OCI-LY1 (cell line): ENCODE measurements around the gene IDE.

ENCODE experiments used
- EZH2 ChIP-seq: fragments of 200-600 bp; sonication (generic), shearing (Covaris generic); IDR thresholded peaks from 2 replicates; pipeline ENCODE4 v1.8.0; 2017; ENCODE audit warnings: borderline replicate concordance, mixed run types, mild to moderate bottlenecking, antibody characterized with exemption, low read length, moderate library complexity, mixed read lengths
- TF ChIP-seq, protein P1 (sequence below): fragments of 200-600 bp; sonication (generic), shearing (Covaris generic); IDR thresholded peaks from 2 replicates; pipeline ENCODE4 v1.5.1; 2017; ENCODE audit warnings: mild to moderate bottlenecking, antibody characterized with exemption, low read length, moderate library complexity, mixed read lengths

DNA sequence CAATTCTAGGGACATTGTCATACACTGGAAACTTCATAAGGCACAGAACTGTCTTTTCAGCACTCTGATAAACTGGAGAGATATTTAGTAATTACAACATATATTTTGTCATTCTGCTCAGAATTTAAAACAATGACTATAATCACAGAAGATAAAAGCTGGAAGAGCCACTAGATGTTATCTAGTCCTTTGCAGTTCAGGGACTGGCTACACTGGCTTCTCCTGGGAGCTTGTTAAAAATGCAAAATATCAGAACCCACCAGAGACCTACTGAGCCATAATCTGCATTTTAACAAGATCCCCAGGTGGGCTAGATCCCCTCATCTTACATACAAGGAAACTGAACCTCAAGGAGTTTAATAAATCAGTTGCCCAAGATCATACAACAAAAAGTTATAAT lies 32.3 kb downstream of the IDE start:
- TF ChIP-seq, protein P1, sequence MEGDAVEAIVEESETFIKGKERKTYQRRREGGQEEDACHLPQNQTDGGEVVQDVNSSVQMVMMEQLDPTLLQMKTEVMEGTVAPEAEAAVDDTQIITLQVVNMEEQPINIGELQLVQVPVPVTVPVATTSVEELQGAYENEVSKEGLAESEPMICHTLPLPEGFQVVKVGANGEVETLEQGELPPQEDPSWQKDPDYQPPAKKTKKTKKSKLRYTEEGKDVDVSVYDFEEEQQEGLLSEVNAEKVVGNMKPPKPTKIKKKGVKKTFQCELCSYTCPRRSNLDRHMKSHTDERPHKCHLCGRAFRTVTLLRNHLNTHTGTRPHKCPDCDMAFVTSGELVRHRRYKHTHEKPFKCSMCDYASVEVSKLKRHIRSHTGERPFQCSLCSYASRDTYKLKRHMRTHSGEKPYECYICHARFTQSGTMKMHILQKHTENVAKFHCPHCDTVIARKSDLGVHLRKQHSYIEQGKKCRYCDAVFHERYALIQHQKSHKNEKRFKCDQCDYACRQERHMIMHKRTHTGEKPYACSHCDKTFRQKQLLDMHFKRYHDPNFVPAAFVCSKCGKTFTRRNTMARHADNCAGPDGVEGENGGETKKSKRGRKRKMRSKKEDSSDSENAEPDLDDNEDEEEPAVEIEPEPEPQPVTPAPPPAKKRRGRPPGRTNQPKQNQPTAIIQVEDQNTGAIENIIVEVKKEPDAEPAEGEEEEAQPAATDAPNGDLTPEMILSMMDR = no peak
- no peak for TF ChIP-seq EZH2
